Activated CD4-positive, alpha-beta T cell treated with anti-CD3 and anti-CD28 coated beads, Interleukin-2, amount 10 ng/mL, durations not matched to agents 7 days and 5 days (primary cell): ENCODE measurements around the gene MAN2A1. TPM values are rescaled to one million over a fixed set of nuclear protein-coding genes. Genes with fewer than 3 reads are reported as not detected.

ENCODE experiments used
- CTCF ChIA-PET: fragments of 350-600 bp; sonication (Branson Sonifier 250); formaldehyde crosslinking; loops from one replicate; lab custom pipeline; 2021; ENCODE audit warnings: antibody characterized with exemption; lab: Charles Lee
- POLR2A ChIA-PET: fragments of 350-600 bp; sonication (Branson Sonifier 250); formaldehyde crosslinking; loops from one replicate; lab custom pipeline; 2021; ENCODE audit warnings: antibody characterized with exemption; lab: Charles Lee
- DNase-seq: peaks from one replicate; pipeline ENCODE4 v3.0.0-alpha.2; 2020
- H3K27ac Mint-ChIP-seq: one replicate; pipeline ENCODE4 v1.8.0; 2021; ENCODE audit warnings: mild to moderate bottlenecking, moderate library complexity, mixed read lengths
- H3K27me3 Mint-ChIP-seq: one replicate; pipeline ENCODE4 v1.8.0; 2021; ENCODE audit warnings: mixed read lengths
- H3K36me3 Mint-ChIP-seq: one replicate; pipeline ENCODE4 v1.8.0; 2021; ENCODE audit warnings: low read depth, mixed read lengths
- H3K4me1 Mint-ChIP-seq: one replicate; pipeline ENCODE4 v1.8.0; 2021; ENCODE audit warnings: mixed read lengths
- H3K4me3 Mint-ChIP-seq: one replicate; pipeline ENCODE4 v1.8.0; 2021; ENCODE audit warnings: mild to moderate bottlenecking, moderate library complexity, mixed read lengths
- H3K9me3 Mint-ChIP-seq: one replicate; pipeline ENCODE4 v1.8.0; 2021; ENCODE audit warnings: mixed read lengths
- total RNA-seq, 2 experiments: library from RNA; stranded (reverse); gene quantifications; one replicate each; pipeline ENCODE4 v1.2.3, GENCODE V29; 2021

The MAN2A1 gene
- total RNA-seq, 2 experiments from 2014 or later: 39.2 to 45.9 TPM

DNA sequence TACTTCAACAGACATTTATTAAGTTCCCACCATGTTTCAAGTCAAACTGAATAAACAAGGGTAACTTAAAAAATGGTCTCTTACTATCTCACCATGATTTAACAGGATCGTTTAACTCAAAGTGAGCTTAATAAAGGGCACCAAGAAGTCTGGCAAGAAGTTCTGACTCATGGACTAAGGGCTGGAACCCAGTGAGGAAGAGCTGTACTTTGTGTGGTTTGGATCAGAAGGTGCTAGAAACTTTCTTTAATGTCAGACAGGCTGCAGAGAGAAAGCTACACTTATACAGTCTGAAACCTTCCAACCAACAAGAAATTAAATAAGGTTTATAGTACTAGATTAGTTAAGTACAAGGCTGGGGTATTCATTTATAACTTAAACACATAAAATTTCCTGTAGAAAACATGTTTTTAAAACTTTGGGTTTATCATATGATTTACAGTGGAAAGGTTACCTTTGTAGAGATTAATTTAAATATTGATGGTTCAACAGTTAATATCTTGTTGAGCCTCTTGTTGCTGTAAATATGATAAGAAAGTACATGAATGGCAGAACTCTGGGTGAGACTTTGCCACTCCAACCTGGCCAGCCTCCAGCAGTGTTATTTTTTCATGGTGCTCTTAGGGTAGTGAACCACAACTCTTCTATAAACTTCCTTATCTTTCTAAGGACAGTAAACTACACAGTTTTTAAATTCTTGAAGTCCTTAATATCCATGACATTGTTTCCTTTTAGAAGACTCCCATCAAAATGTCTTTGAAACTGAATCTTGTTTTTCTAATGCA is 162.8 kb downstream of the MAN2A1 start:
- POLR2A ChIA-PET: no interaction called here
- DNase-seq: no peak
- CTCF ChIA-PET: interaction anchor here (1.3 kb wide), 1 partner anchor 93 kb away, joined by 3 read pairs; no protein-coding TSS in a partner anchor
- H3K27ac Mint-ChIP-seq: no peak overlapping the region
- H3K27me3 Mint-ChIP-seq: no peaks in the 10 kb centered on the region
- peaks cover 11% of the 10 kb centered on the region for H3K9me3 Mint-ChIP-seq
- H3K36me3 Mint-ChIP-seq: peaks cover 73% of the 10 kb centered on the region
- peaks cover 48% of the 10 kb centered on the region for H3K4me1 Mint-ChIP-seq
- H3K4me3 Mint-ChIP-seq: no peak overlapping the region

DNA sequence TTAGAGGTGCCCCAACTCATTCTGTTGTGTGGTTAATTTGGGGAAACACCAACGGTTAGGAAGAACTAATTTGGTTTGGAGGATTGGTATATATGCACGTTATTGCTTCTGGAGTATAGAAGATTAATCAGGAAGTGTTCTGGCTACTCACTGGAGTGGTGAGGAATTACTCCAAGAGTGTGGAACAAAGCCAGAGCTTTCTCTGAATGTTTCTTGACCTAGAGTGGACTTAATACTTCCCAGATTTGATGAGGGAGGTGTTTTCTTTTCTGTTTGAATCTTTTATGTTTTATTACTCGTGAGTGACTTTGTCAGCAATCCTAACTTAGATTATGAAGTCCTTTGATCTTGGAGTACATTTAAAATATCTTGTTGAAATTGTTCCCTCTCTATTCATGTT is 163.7 kb downstream of the MAN2A1 start:
- Mint-ChIP-seq H3K9me3 (peaks cover 9% of the 10 kb centered on the region), H3K4me1 (peaks cover 53% of the 10 kb centered on the region), H3K27ac (no peak overlapping the region), H3K4me3 (no peak overlapping the region), H3K27me3 (no peaks in the 10 kb centered on the region), H3K36me3 (peaks cover 75% of the 10 kb centered on the region)
- CTCF ChIA-PET: interaction anchor here (1.3 kb wide), 1 partner anchor 92 kb away, joined by 3 read pairs; no protein-coding TSS in a partner anchor
- DNase-seq: no peak
- POLR2A ChIA-PET: no interaction called here

DNA sequence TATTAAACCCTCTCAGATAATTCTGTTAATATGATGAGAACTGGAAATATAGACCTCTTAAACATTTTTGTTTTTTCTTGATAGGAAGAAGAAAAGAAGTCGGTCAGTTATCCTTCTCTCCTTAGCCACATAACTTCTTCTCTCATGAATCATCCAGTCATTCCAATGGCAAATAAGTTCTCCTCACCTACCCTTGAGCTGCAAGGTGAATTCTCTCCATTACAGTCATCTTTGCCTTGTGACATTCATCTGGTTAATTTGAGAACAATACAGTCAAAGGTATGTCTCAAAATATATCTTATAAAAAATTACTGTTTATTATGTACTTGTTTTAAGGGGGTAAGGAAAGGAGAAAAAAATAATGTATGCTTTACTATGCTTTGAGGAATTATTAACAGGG is 165.3 kb downstream of the MAN2A1 start:
- Mint-ChIP-seq H3K4me3 (no peak overlapping the region), H3K9me3 (no peaks in the 10 kb centered on the region), H3K27me3 (no peaks in the 10 kb centered on the region), H3K27ac (no peak overlapping the region), H3K36me3 (peaks cover 73% of the 10 kb centered on the region), H3K4me1 (peaks cover 38% of the 10 kb centered on the region)
- DNase-seq: no peak
- CTCF ChIA-PET: no interaction called here
- POLR2A ChIA-PET: no interaction called here

DNA sequence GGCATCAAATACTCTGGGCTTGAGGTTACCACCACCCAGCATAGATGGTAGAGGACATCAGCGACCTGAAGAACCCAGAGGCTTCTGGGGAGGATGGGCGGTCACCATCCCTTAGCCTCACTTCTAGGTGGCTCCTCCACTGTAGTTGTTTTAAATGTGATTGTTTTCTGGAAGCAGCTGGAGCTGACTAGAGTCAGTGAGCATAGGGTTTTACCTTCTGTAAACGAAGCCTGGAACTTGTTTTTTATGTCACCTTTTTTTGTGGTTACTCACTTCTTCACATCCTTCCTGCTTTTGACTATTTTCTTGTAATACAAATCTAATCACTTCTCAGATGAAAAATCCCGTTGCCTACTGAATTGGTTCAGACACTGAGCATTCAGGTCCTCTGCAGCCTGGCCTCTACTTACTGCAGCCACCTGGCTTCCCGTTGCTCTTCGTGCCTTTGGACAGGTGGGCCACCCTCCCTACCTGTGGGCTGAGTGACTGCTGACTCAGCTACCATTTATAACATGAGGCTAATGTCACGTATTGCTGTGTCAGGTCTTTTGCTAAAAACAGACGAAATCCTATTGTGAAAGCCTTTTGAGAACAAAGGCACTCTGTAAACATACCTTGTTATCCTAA is 167.8 kb downstream of the MAN2A1 start:
- H3K27me3 Mint-ChIP-seq: no peaks in the 10 kb centered on the region
- peaks cover 34% of the 10 kb centered on the region for H3K4me1 Mint-ChIP-seq
- H3K9me3 Mint-ChIP-seq: no peaks in the 10 kb centered on the region
- CTCF ChIA-PET: interaction anchor here (1.0 kb wide), 1 partner anchor 20 kb away, joined by 3 read pairs; no protein-coding TSS in a partner anchor
- DNase-seq: peak; percentile 22
- POLR2A ChIA-PET: no interaction called here
- peak overlapping the region; percentile 5 for H3K4me3 Mint-ChIP-seq
- peaks cover 77% of the 10 kb centered on the region for H3K36me3 Mint-ChIP-seq
- H3K27ac Mint-ChIP-seq: peak overlapping the region; percentile 85

DNA sequence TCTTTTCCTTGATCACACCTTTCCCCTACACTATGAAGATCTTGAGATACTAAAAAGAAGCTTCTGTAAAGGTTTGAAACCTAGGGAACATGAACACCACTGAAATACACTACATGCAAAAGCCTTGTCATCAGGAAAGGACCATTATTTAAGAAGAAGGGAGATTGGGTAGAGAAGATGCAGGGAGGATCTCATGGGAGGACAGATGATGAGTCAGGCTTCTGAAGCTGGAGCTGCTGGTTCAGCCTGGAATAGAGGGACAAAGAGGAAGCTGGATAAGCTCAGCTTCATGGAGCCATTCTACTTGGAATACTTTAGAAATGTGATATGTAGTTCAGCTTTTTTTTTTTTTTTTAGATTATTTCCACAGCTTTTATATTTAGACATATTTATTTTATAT is 169.8 kb downstream of the MAN2A1 start:
- no peak overlapping the region for H3K27ac Mint-ChIP-seq
- no peak overlapping the region for H3K4me3 Mint-ChIP-seq
- ChIA-PET POLR2A (interaction anchor here (0.6 kb wide), 1 partner anchor 179 kb away, joined by 3 read pairs; no protein-coding TSS in a partner anchor), CTCF (no interaction called here)
- H3K4me1 Mint-ChIP-seq: peaks cover 48% of the 10 kb centered on the region
- no peaks in the 10 kb centered on the region for H3K9me3 Mint-ChIP-seq
- H3K36me3 Mint-ChIP-seq: peaks cover 82% of the 10 kb centered on the region
- no peak for DNase-seq
- H3K27me3 Mint-ChIP-seq: no peaks in the 10 kb centered on the region

DNA sequence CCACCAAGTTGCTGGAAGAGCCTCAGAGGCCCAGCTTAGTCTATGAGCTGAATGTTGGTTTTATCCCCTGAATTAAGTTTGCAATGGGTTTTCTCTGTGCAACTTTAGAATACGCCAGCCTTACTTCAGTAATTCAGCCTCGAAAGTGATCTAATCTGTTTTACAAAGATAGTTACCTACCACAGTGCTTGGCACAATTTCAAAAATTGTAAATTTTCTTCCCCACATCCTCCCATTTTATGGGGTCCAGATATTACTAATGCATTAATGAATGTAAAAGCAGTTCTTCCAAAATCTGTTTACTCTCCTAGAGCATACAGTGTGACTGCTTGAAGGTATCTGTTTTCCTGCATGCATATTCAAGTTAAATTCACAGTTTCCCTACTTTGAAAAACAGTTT is 172.6 kb downstream of the MAN2A1 start:
- CTCF ChIA-PET: no interaction called here
- no peak overlapping the region for H3K4me3 Mint-ChIP-seq

DNA sequence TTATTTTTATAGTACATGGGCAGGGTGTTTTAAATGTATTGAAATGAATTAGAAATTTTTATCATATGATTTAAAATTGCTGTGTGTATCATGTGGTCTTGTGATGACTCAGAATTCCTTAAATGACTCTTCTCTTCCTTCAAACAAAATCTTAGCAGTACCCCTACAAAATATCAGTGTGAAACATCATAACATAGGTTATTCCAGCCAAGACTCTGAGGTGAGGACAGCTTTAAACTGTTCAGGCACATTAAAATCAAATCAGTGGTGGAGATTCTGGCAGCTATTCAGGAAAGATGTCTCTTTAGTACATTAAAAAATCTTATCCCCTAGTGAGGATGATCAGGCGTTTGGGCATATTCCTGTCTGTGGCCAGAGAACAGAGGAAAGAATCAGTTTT is 174.0 kb downstream of the MAN2A1 start:
- Mint-ChIP-seq H3K9me3 (no peaks in the 10 kb centered on the region), H3K4me3 (no peak overlapping the region), H3K36me3 (peaks cover 78% of the 10 kb centered on the region), H3K4me1 (peaks cover 32% of the 10 kb centered on the region), H3K27me3 (no peaks in the 10 kb centered on the region), H3K27ac (no peak overlapping the region)
- DNase-seq: no peak
- POLR2A ChIA-PET: no interaction called here
- CTCF ChIA-PET: no interaction called here

More for the DNA sequence above, 172.6 kb downstream of the MAN2A1 start:
- no peak overlapping the region for H3K27ac Mint-ChIP-seq
- no peak for DNase-seq
- H3K27me3 Mint-ChIP-seq: no peaks in the 10 kb centered on the region
- H3K4me1 Mint-ChIP-seq: peaks cover 34% of the 10 kb centered on the region
- POLR2A ChIA-PET: no interaction called here
- H3K36me3 Mint-ChIP-seq: peaks cover 84% of the 10 kb centered on the region
- no peaks in the 10 kb centered on the region for H3K9me3 Mint-ChIP-seq

DNA sequence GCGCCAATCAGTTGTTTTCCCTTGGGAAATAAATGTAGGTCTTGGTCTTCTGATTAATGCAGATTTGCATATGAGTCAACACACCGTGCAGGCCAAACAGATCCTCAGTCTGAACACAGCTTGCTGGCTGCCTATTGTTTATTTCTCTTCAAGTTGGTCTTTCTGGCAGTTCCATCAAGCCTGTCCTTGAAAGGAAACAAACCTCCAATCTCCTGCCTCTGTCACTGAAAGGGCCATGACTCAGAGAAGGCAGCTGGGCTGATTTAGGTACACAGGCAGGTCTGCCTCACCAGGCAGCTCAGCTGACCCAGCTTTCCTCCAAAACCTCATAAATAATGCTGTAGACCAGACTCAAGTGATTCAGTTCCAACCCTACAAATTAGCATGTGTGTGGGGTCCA is 175.9 kb downstream of the MAN2A1 start:
- DNase-seq: no peak
- POLR2A ChIA-PET: interaction anchor here (0.5 to 0.6 kb wide), 2 partner anchors 122 to 345 kb away, joined by 4 read pairs; no protein-coding TSS in a partner anchor
- CTCF ChIA-PET: interaction anchor here (0.7 kb wide), 1 partner anchor 174 kb away, joined by 3 read pairs; no protein-coding TSS in a partner anchor
- no peaks in the 10 kb centered on the region for H3K27me3 Mint-ChIP-seq
- peaks cover 72% of the 10 kb centered on the region for H3K36me3 Mint-ChIP-seq
- H3K27ac Mint-ChIP-seq: peak overlapping the region; percentile 16
- no peak overlapping the region for H3K4me3 Mint-ChIP-seq
- peaks cover 35% of the 10 kb centered on the region for H3K4me1 Mint-ChIP-seq
- H3K9me3 Mint-ChIP-seq: no peaks in the 10 kb centered on the region

DNA sequence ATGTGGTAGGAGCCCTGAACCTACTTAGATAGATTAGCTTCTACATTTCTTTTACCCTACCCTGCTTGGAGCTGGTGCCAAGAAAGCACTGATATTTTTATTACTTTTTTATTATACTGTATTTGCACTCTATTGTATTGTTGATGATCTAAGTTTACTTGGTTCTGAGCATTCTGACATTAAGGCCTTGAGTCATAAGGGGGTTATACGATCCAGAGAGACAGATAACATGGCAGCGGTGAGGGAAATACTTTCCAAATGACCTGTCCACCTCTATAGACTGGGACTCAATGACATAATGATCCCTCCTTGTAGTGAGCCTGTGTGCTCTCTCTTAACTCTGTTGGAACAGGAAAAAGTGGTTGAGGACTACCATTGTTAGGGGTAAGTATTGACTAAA is 176.3 kb downstream of the MAN2A1 start:
- CTCF ChIA-PET: interaction anchor here (0.7 kb wide), 1 partner anchor 175 kb away, joined by 3 read pairs; no protein-coding TSS in a partner anchor
- Mint-ChIP-seq H3K27ac (no peak overlapping the region), H3K4me3 (no peak overlapping the region), H3K27me3 (no peaks in the 10 kb centered on the region), H3K9me3 (no peaks in the 10 kb centered on the region), H3K36me3 (peaks cover 68% of the 10 kb centered on the region), H3K4me1 (peaks cover 35% of the 10 kb centered on the region)
- DNase-seq: no peak
- POLR2A ChIA-PET: interaction anchor here (0.5 kb wide), 1 partner anchor 345 kb away, joined by 4 read pairs; no protein-coding TSS in a partner anchor

DNA sequence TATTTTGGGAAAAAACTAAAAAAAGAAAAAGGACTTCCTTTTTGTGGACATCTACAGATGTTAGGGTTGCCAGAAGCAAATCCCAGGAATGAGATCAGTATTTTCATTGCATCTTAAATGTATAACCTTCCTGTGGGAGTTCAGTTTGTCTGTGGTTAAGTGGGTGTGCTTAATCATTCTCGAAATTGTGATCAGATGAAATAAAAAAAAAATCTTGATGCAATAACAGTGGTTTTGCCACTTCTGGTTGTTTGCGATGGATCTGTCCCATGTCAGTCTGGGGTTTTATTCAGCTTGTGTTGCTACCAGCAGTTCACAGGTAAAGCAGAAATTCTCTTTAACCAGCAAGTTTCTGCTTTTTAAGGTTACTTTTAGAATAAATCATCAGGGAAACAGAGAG is 179.0 kb downstream of the MAN2A1 start:
- ChIA-PET POLR2A (no interaction called here), CTCF (interaction anchor here (0.6 kb wide), 1 partner anchor 161 kb away, joined by 3 read pairs; no protein-coding TSS in a partner anchor)
- H3K27ac Mint-ChIP-seq: no peak overlapping the region
- DNase-seq: no peak
- H3K36me3 Mint-ChIP-seq: peaks cover 48% of the 10 kb centered on the region
- H3K27me3 Mint-ChIP-seq: no peaks in the 10 kb centered on the region
- peaks cover 19% of the 10 kb centered on the region for H3K4me1 Mint-ChIP-seq
- no peak overlapping the region for H3K4me3 Mint-ChIP-seq
- no peaks in the 10 kb centered on the region for H3K9me3 Mint-ChIP-seq

DNA sequence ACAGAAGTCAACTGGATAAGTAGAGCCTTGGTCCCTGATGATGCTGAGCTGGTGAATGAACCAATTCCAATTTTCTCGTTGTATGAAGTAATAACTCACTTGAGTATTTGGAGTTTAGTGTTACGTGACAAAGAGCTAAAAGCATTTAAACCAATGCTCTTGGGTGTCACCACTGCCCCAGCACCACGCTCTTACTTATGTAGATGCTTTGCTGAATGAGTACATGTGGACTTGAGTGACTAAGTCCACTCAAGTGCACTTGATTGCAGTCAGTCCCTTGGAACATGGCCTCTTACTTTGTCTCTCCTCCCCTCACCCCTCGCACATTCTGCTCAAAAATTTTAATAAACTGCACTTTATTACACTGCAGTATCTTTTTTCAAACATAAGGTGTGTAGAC is 184.0 kb downstream of the MAN2A1 start:
- Mint-ChIP-seq H3K4me3 (no peak overlapping the region), H3K4me1 (peaks cover 26% of the 10 kb centered on the region), H3K9me3 (no peaks in the 10 kb centered on the region), H3K27ac (no peak overlapping the region), H3K27me3 (no peaks in the 10 kb centered on the region), H3K36me3 (peaks cover 13% of the 10 kb centered on the region)
- ChIA-PET POLR2A (no interaction called here), CTCF (no interaction called here)
- no peak for DNase-seq

DNA sequence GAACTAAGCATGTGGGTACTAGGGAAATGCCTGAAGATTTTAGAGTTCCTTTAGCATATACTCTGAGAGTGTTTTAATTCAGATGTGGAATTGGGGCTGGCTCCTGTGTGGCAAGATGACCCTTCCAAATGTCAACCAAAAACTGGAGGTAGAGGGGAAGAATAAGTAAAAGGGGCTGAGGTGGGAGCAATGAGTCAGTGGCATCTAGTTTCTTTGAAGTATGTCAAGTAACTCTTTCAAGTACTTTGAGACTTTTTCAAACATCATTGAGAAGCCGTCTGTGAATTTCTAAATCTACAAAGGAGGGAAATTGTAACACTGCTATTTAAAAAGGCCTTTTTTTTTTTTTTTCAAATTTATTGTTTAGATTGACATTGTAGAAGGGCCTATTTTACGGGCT is 184.4 kb downstream of the MAN2A1 start:
- Mint-ChIP-seq H3K9me3 (no peaks in the 10 kb centered on the region), H3K27me3 (no peaks in the 10 kb centered on the region), H3K27ac (no peak overlapping the region), H3K4me3 (no peak overlapping the region), H3K4me1 (peaks cover 23% of the 10 kb centered on the region), H3K36me3 (peaks cover 10% of the 10 kb centered on the region)
- no peak for DNase-seq
- POLR2A ChIA-PET: no interaction called here
- CTCF ChIA-PET: no interaction called here
